ENCODE results near the gene TNRC18. TPM values are rescaled to one million over a fixed set of nuclear protein-coding genes. Genes with fewer than 3 reads are reported as not detected.

Gene TNRC18
- total RNA-seq, 4 donors from 2014 or later = 17.9 to 75.5 (median 48.4) TPM

DNA sequence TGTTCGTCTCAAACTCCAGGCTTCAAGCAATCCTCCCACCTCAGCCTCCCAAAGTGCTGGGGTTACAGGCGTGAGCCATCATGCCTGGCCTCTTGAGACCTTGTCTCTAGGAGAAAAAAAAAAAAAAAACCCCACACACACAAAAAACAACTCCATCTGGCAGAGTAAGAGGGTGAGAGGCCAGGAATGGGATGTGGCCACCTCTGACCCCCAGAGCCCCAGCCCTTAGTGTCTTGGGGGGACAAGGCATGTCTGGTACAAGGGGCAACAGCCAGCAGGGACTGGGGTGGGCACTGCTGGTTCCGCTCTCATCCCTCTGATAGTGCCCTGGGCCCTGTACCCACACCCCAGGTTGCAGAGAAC, 15.6 kb upstream of the TNRC18 start:
- peaks cover 0 to 15% (median 0%) of the 10 kb centered on the region in 3 donors for H3K9me3 ChIP-seq
- H3K27ac ChIP-seq = no peak overlapping the region
- 50 to 66% methylated on average over 2 to 3 of the region's 3 CpGs for WGBS, 2 donors
- H3K4me1 ChIP-seq = peaks cover 0 to 52% (median 12%) of the 10 kb centered on the region in 3 donors
- H3K27me3 ChIP-seq = no peaks in the 10 kb centered on the region
- no peak for DNase-seq
- TF ChIP-seq, protein P1, sequence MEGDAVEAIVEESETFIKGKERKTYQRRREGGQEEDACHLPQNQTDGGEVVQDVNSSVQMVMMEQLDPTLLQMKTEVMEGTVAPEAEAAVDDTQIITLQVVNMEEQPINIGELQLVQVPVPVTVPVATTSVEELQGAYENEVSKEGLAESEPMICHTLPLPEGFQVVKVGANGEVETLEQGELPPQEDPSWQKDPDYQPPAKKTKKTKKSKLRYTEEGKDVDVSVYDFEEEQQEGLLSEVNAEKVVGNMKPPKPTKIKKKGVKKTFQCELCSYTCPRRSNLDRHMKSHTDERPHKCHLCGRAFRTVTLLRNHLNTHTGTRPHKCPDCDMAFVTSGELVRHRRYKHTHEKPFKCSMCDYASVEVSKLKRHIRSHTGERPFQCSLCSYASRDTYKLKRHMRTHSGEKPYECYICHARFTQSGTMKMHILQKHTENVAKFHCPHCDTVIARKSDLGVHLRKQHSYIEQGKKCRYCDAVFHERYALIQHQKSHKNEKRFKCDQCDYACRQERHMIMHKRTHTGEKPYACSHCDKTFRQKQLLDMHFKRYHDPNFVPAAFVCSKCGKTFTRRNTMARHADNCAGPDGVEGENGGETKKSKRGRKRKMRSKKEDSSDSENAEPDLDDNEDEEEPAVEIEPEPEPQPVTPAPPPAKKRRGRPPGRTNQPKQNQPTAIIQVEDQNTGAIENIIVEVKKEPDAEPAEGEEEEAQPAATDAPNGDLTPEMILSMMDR (IDR thresholded peaks at IDR 0.05) = no peak
- no peak for TF ChIP-seq POLR2A (IDR thresholded peaks at IDR 0.05)
- no peak overlapping the region for H3K4me3 ChIP-seq
- H3K36me3 ChIP-seq = no peaks in the 10 kb centered on the region
- intact Hi-C loops (cut with DNase I) = no loop called here

DNA sequence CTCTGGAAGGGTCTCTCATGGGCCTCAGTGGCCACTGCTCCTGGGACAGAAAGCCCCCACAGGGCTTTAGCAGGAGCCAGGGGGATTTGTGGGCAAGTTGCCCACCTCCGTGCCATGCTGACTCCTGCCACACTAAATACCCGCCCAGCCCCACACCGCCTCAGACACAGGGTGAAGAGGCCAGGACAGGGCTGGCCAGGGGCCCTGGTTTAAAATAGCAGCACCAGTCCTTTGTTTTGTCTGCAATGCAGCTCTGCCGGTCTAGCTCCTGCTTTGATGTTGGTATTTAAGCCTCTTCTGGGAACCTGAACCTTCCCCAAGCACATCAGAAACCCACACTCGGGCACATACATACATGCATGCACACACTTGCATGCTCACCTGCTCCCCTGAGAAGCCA, 14.4 kb upstream of the TNRC18 start:
- no peak overlapping the region for H3K27ac ChIP-seq
- TF ChIP-seq, protein P1 (IDR thresholded peaks at IDR 0.05) = no peak
- TF ChIP-seq POLR2A (IDR thresholded peaks at IDR 0.05) = no peak
- intact Hi-C loops (cut with DNase I) = no loop called here
- peaks cover 0 to 15% (median 0%) of the 10 kb centered on the region in 3 donors for H3K9me3 ChIP-seq
- no peak overlapping the region for H3K4me3 ChIP-seq
- DNase-seq = no peak
- H3K27me3 ChIP-seq = no peaks in the 10 kb centered on the region
- WGBS, 2 donors = 0 to 51% methylated on average over 1 to 4 of the region's 5 CpGs
- peaks cover 0 to 6% (median 0%) of the 10 kb centered on the region in 3 donors for H3K36me3 ChIP-seq
- H3K4me1 ChIP-seq = peaks cover 0 to 44% (median 12%) of the 10 kb centered on the region in 3 donors

DNA sequence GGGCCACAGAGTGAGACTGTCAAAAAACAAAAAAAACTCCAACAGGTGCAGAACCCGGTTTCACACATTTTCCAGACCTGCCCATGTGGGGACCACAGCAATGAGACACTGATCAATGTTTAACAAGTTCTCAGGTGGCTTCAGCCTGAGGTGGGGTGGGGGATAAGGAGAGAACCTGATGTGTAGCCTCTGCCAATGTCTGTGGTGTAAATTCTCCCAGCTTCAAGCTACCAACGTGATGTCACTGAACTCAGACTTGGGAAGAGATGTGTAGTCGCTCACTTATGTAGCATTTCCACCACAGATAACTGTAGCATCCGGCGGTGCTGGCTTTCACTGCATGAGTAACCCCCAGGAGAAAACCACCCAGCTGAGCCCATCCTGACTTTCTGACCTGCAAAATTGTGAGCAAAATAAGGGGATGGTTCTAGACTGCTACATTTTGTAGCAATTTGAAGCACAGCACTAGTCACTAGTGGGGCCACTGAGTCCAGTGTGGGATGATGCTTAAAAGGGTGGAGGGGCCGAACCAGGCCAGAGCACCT, 13.8 kb upstream of the TNRC18 start:
- TF ChIP-seq, protein P1 (IDR thresholded peaks at IDR 0.05) = no peak
- intact Hi-C loops (cut with DNase I) = no loop called here
- H3K9me3 ChIP-seq = peaks cover 0 to 15% (median 0%) of the 10 kb centered on the region in 3 donors
- H3K4me1 ChIP-seq = peaks cover 0 to 38% (median 12%) of the 10 kb centered on the region in 3 donors
- no peak overlapping the region for H3K4me3 ChIP-seq
- H3K36me3 ChIP-seq = peaks cover 0 to 12% (median 0%) of the 10 kb centered on the region in 3 donors
- H3K27me3 ChIP-seq = no peaks in the 10 kb centered on the region
- 91 to 100% methylated on average over 1 to 5 of the region's 6 CpGs for WGBS, 2 donors
- H3K27ac ChIP-seq = no peak overlapping the region
- no peak for DNase-seq

DNA sequence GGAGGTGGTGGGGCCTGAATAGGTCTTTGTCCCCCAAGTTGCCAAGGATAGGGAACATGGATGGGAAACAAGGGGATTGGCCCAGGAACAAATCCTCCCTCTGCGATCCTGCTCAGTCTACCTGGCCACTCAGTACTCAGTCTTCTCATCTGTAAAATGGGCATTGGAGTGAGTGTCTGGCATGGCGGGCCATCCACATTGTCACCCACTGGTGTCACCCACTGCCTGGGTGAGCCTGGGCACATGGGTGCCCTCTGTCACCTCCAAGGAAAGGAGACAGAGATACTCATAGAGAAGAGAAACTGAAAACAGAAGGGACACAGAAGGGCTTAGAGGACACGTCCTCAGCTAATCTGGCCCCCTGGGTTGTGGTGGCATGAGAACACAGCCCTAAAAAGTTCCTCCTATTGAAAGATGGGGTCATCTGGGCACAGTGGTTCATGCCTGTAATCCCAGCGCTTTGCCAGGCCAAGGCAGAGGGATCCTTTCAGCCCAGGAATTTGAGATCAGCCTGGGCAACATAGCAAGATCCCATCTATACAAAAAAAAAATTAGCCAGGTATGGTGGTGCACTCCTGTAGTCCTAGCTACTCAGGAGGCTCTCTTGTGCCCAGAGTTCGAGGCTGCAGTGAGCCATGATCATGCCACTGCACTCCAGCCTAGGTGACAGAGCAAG, 12.5 kb upstream of the TNRC18 start:
- no peak for DNase-seq
- peaks cover 0 to 15% (median 0%) of the 10 kb centered on the region in 3 donors for H3K36me3 ChIP-seq
- WGBS, 2 donors = 86 to 93% methylated on average over 3 to 5 of the region's 5 CpGs

More for the DNA sequence above, 12.5 kb upstream of the TNRC18 start:
- no peaks in the 10 kb centered on the region for H3K27me3 ChIP-seq
- peaks cover 0 to 15% (median 0%) of the 10 kb centered on the region in 3 donors for H3K9me3 ChIP-seq
- no peak overlapping the region for H3K4me3 ChIP-seq
- peaks cover 0 to 31% (median 12%) of the 10 kb centered on the region in 3 donors for H3K4me1 ChIP-seq
- H3K27ac ChIP-seq = no peak overlapping the region
- intact Hi-C loops (cut with DNase I) = no loop called here
- TF ChIP-seq, protein P1 (IDR thresholded peaks at IDR 0.05) = no peak
- TF ChIP-seq POLR2A (IDR thresholded peaks at IDR 0.05) = no peak

Measured in esophagus squamous epithelium (tissue), 5 donors.